Activated T-helper 1 cell treated with anti-CD3 and anti-CD28 coated beads, Interleukin-12 subunit alpha, Interleukin-12 subunit beta, Interleukin-2, Interleukin-4 antibody, amounts not matched to agents 30 ng/mL and 10 ng/mL and 1 ng/mL, durations not matched to agents 14 hours and 24 hours and 36 hours (primary cell): ENCODE measurements around the gene MITF. TPM values are rescaled to one million over a fixed set of nuclear protein-coding genes. Genes with fewer than 3 reads are reported as not detected.
"Not testable (repeated sequence)": the region's sequence is repeated elsewhere in the genome, so short reads cannot be mapped to it uniquely, and the experiment has no call there.

ENCODE experiments used
- DNase-seq: peaks from one replicate; pipeline ENCODE4 v3.0.0; 2021; ENCODE audit warnings: low spot score
- H3K27ac Mint-ChIP-seq: one replicate; pipeline ENCODE4 v1.8.0; 2021; ENCODE audit warnings: mild to moderate bottlenecking, mixed read lengths
- H3K27me3 Mint-ChIP-seq: one replicate; pipeline ENCODE4 v1.8.0; 2022; ENCODE audit warnings: mild to moderate bottlenecking, moderate library complexity, mixed read lengths; ENCODE audit not compliant: insufficient read depth
- H3K36me3 Mint-ChIP-seq: one replicate; pipeline ENCODE4 v1.8.0; 2021; ENCODE audit warnings: low read depth, mixed read lengths
- H3K4me1 Mint-ChIP-seq: one replicate; pipeline ENCODE4 v1.8.0; 2021; ENCODE audit warnings: low read depth, mixed read lengths
- H3K4me3 Mint-ChIP-seq: one replicate; pipeline ENCODE4 v1.8.0; 2021; ENCODE audit warnings: mild to moderate bottlenecking, moderate library complexity, mixed read lengths
- H3K9me3 Mint-ChIP-seq: one replicate; pipeline ENCODE4 v1.8.0; 2021; ENCODE audit warnings: mixed read lengths
- intact Hi-C: fragments of 100-400 bp; cut with micrococcal nuclease; formaldehyde crosslinking; loops from one replicate; pipeline ENCODE4 v1.15.1; 2024
- total RNA-seq: library from RNA; stranded (reverse); gene quantifications from 2 replicates; pipeline ENCODE4 v1.2.3, GENCODE V29; 2022

MITF gene
- total RNA-seq, 1 donor from 2014 or later, result 0.54 TPM

- Mint-ChIP-seq H3K4me1 (no peaks in the 10 kb centered on the region), H3K27ac (no peak overlapping the region), H3K27me3 (peaks cover 3% of the 10 kb centered on the region), H3K4me3 (no peak overlapping the region), H3K9me3 (no peaks in the 10 kb centered on the region), H3K36me3 (no peaks in the 10 kb centered on the region)
- intact Hi-C loops, result no loop called here
- DNase-seq, result no peak
Observed at GRCh38 chr3:69913422-69913821, 174.2 kb downstream of the MITF start.

- no peak for DNase-seq
- H3K27ac Mint-ChIP-seq, result no peak overlapping the region
- no peaks in the 10 kb centered on the region for H3K36me3 Mint-ChIP-seq
- no peak overlapping the region for H3K4me3 Mint-ChIP-seq
- peaks cover 3% of the 10 kb centered on the region for H3K27me3 Mint-ChIP-seq
- H3K9me3 Mint-ChIP-seq, result no peaks in the 10 kb centered on the region
- intact Hi-C loops, result no loop called here
- no peaks in the 10 kb centered on the region for H3K4me1 Mint-ChIP-seq
Observed at GRCh38 chr3:69914395-69914794, 175.1 kb downstream of the MITF start.

GRCh38 chr3:69915726-69916125 lies 176.5 kb downstream of the MITF start:
- no peaks in the 10 kb centered on the region for H3K4me1 Mint-ChIP-seq
- no peaks in the 10 kb centered on the region for H3K9me3 Mint-ChIP-seq
- H3K36me3 Mint-ChIP-seq, result no peaks in the 10 kb centered on the region
- peaks cover 3% of the 10 kb centered on the region for H3K27me3 Mint-ChIP-seq
- intact Hi-C loops, result no loop called here
- DNase-seq, result no peak
- H3K4me3 Mint-ChIP-seq, result no peak overlapping the region
- H3K27ac Mint-ChIP-seq, result no peak overlapping the region

GRCh38 chr3:69920009-69920408 lies 180.7 kb downstream of the MITF start:
- H3K4me3 Mint-ChIP-seq, H3K9me3 Mint-ChIP-seq, H3K36me3 Mint-ChIP-seq, DNase-seq, intact Hi-C loops, H3K27ac Mint-ChIP-seq, H3K4me1 Mint-ChIP-seq, H3K27me3 Mint-ChIP-seq: not testable (repeated sequence)

- Mint-ChIP-seq H3K27me3 (no peaks in the 10 kb centered on the region), H3K4me3 (no peak overlapping the region), H3K4me1 (no peaks in the 10 kb centered on the region), H3K27ac (no peak overlapping the region), H3K9me3 (no peaks in the 10 kb centered on the region), H3K36me3 (no peaks in the 10 kb centered on the region)
- DNase-seq, result no peak
- intact Hi-C loops, result no loop called here
Observed at GRCh38 chr3:69921651-69922050, 182.4 kb downstream of the MITF start.

GRCh38 chr3:69922521-69923000 lies 183.3 kb downstream of the MITF start:
- DNase-seq, result no peak
- intact Hi-C loops, result no loop called here
- Mint-ChIP-seq H3K4me3 (no peak overlapping the region), H3K27ac (no peak overlapping the region), H3K4me1 (no peaks in the 10 kb centered on the region), H3K27me3 (no peaks in the 10 kb centered on the region), H3K36me3 (no peaks in the 10 kb centered on the region), H3K9me3 (no peaks in the 10 kb centered on the region)

- no peaks in the 10 kb centered on the region for H3K9me3 Mint-ChIP-seq
- DNase-seq, result no peak
- no peaks in the 10 kb centered on the region for H3K36me3 Mint-ChIP-seq
- intact Hi-C loops, result no loop called here
- H3K4me3 Mint-ChIP-seq, result no peak overlapping the region
- H3K27ac Mint-ChIP-seq, result no peak overlapping the region
- H3K4me1 Mint-ChIP-seq, result no peaks in the 10 kb centered on the region
- no peaks in the 10 kb centered on the region for H3K27me3 Mint-ChIP-seq
Observed at GRCh38 chr3:69925506-69925905, 186.2 kb downstream of the MITF start.

GRCh38 chr3:69926385-69926784 lies 187.1 kb downstream of the MITF start:
- Mint-ChIP-seq H3K27ac (no peak overlapping the region), H3K27me3 (no peaks in the 10 kb centered on the region), H3K4me1 (no peaks in the 10 kb centered on the region), H3K4me3 (no peak overlapping the region), H3K36me3 (no peaks in the 10 kb centered on the region), H3K9me3 (no peaks in the 10 kb centered on the region)
- DNase-seq, result no peak
- intact Hi-C loops, result no loop called here

- no peaks in the 10 kb centered on the region for H3K36me3 Mint-ChIP-seq
- H3K27me3 Mint-ChIP-seq, result no peaks in the 10 kb centered on the region
- no peak overlapping the region for H3K27ac Mint-ChIP-seq
- H3K4me1 Mint-ChIP-seq, result no peaks in the 10 kb centered on the region
- intact Hi-C loops, result no loop called here
- H3K9me3 Mint-ChIP-seq, result no peaks in the 10 kb centered on the region
- no peak for DNase-seq
- H3K4me3 Mint-ChIP-seq, result no peak overlapping the region
Observed at GRCh38 chr3:69927571-69927970, 188.3 kb downstream of the MITF start.

- Mint-ChIP-seq H3K27ac (no peak overlapping the region), H3K27me3 (no peaks in the 10 kb centered on the region), H3K36me3 (no peaks in the 10 kb centered on the region), H3K4me1 (no peaks in the 10 kb centered on the region), H3K4me3 (no peak overlapping the region), H3K9me3 (no peaks in the 10 kb centered on the region)
- no peak for DNase-seq
- intact Hi-C loops, result no loop called here
Observed at GRCh38 chr3:69929019-69929418, 189.8 kb downstream of the MITF start.

- intact Hi-C loops, result no loop called here
- no peak overlapping the region for H3K27ac Mint-ChIP-seq
- no peak for DNase-seq
- H3K27me3 Mint-ChIP-seq, result no peaks in the 10 kb centered on the region
- H3K36me3 Mint-ChIP-seq, result no peaks in the 10 kb centered on the region
- H3K9me3 Mint-ChIP-seq, result no peaks in the 10 kb centered on the region
- H3K4me1 Mint-ChIP-seq, result no peaks in the 10 kb centered on the region
- no peak overlapping the region for H3K4me3 Mint-ChIP-seq
Observed at GRCh38 chr3:69930564-69930963, 191.3 kb downstream of the MITF start.

- Mint-ChIP-seq H3K4me3 (no peak overlapping the region), H3K27ac (no peak overlapping the region), H3K4me1 (no peaks in the 10 kb centered on the region), H3K9me3 (no peaks in the 10 kb centered on the region), H3K27me3 (no peaks in the 10 kb centered on the region), H3K36me3 (no peaks in the 10 kb centered on the region)
- intact Hi-C loops, result no loop called here
- DNase-seq, result no peak
Observed at GRCh38 chr3:69932087-69932486, 192.8 kb downstream of the MITF start.

- Mint-ChIP-seq H3K27ac (no peak overlapping the region), H3K4me3 (no peak overlapping the region), H3K9me3 (no peaks in the 10 kb centered on the region), H3K4me1 (no peaks in the 10 kb centered on the region), H3K36me3 (no peaks in the 10 kb centered on the region), H3K27me3 (no peaks in the 10 kb centered on the region)
- DNase-seq, result no peak
- intact Hi-C loops, result no loop called here
Observed at GRCh38 chr3:69932501-69932900, 193.2 kb downstream of the MITF start.

GRCh38 chr3:69934398-69934797 lies 195.1 kb downstream of the MITF start:
- no peak overlapping the region for H3K27ac Mint-ChIP-seq
- no peak overlapping the region for H3K4me3 Mint-ChIP-seq
- H3K9me3 Mint-ChIP-seq, result no peaks in the 10 kb centered on the region
- intact Hi-C loops, result no loop called here
- H3K27me3 Mint-ChIP-seq, result no peaks in the 10 kb centered on the region
- no peak for DNase-seq
- no peaks in the 10 kb centered on the region for H3K36me3 Mint-ChIP-seq
- no peaks in the 10 kb centered on the region for H3K4me1 Mint-ChIP-seq
